Stimulated activated CD8-positive, alpha-beta memory T cell treated with anti-CD3 and anti-CD28 coated beads, Interleukin-7, amount 100 ng/mL, for 4 hours (primary cell): Measurements from ENCODE around the gene UPB1.
"Not testable (repeated sequence)": the region's sequence is repeated elsewhere in the genome, so short reads cannot be mapped to it uniquely, and the experiment has no call there.

ENCODE experiments used
- DNase-seq, 2 donors: peaks; one replicate each; pipeline ENCODE4 v3.0.0-alpha.2; 2020; ENCODE audit warnings: low read depth in 2 of 2

Gene UPB1

DNA sequence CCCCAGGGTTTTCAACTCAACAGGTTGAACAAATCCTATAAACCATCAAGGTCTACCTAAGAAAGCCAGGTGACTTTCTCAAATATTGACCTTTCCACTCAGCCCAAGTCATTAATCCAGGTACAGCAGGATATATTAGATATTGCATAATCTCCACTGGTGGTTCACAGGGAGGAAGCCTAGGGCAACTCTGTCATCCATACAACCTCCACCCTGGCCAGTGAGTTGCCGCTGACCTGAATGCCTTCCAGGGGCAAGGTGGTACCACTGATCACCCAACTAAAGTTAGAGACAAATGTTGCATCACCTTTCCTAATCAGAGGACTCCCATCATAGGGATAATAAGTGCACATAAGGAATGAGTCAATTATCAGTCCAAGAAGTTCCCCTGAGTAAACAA, 36.9 kb downstream of the UPB1 start:
- no peak for DNase-seq

DNA sequence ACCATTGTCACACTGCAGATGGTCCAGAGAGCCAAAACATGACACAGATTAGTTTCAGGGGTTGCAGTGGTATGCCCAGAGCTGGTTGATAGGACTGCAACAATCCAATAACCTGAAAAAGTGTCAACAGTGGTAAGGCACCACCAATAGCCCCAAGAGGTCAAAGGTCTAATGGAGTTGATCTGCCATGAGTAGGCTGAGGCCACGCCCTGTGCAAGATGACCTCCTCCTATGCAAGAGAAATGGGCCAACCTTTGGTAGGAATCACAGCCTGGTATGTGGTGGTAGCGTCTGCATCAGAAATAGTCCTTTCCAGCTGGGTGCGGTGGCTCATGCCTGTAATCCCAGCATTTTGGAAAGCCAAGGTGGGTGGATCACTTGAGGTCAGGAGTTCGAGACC, 40.2 kb downstream of the UPB1 start:
- no peak for DNase-seq

DNA sequence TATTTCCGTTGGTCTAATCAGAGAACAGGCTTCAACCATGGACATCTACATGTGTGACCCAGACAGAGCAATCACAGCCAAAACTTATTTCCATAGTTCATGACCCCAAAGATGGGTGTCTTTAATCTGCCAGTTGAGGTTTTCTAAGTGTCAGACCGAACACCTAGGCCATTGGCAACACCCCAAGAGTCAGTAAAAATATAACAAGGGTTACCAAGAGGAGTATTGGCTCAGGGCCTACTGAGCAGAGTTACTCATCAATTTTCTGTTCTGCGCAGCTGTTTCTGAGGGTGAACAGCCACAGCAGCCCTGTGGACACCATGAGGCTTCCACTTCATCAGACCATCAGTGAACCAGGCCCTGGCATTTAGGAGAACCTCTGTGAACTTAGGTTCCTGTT, 41.0 kb downstream of the UPB1 start:
- no peak for DNase-seq

DNA sequence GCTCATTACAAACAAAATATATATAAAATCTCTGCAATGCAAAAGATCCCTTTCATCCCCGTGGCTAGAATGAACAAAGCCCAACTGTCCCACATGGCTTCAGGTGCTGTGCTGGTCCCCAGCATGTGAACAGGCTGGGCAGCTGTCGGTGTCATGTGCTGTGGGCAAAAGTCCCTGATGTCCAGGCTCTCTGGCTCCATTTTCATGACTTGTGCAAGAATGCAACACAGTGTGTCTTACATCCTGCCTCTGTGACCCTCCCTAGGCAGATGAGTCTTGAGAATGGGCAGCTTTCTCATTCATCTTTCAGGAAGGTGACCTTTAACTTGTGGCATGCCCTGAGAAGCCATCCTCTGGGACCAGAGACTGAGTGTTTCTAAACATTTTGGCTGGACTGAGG, 45.3 kb downstream of the UPB1 start:
- DNase-seq, result no peak

- DNase-seq, result no peak
Observed at GRCh38 chr22:24541681-24542515, 46.8 kb downstream of the UPB1 start.

- DNase-seq, result no peak
Observed at GRCh38 chr22:24542641-24543040, 47.5 kb downstream of the UPB1 start.

DNA sequence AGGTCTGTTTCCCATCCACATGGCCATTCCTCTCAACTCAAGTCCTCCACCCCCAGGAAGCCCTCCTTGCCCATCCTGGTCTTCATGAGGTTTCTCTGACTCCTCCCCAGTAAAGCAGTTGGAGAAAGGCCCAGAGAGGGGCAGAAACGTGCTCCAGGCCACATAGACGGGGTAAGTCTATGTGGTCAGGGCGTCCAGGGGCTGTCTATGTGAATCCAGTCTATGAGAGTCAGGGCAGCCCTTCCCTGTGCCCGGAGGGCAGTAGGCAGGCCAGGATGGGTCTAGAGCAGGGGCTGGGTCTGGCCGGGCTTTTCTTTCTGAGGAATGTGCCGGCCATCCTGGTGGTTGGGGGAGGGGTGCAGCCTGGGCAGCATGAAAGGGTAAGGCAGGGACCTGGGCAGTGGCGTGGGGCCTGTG, 48.1 kb downstream of the UPB1 start:
- DNase-seq, result no peak

DNA sequence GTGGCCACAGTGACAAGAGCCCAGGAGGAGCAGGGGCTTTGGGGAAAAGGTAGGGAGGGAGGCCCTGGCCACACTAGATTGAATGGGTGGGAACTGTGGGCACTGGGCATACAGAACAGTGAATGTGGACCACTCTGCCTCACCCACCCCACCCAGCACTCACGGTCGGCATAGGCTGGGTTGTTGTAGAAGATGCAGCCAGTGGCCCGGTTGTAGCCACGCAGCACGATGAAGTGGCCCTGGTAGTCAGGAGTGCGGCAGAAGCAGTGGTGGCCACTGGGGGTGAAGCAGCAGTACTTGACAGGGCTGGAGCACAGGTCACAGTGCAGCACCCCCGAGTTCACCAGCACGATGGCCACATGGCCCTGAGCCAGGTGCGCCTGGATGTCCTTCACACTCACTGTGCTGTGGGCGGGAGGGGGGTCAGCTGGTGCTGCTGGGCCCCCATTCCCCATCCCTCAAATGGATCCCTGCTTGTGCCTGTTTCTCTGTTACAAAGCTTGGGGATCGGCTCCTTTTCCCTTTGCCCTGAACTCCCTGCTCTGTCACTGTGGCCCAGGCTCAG, 48.6 kb downstream of the UPB1 start:
- no peak for DNase-seq

DNA sequence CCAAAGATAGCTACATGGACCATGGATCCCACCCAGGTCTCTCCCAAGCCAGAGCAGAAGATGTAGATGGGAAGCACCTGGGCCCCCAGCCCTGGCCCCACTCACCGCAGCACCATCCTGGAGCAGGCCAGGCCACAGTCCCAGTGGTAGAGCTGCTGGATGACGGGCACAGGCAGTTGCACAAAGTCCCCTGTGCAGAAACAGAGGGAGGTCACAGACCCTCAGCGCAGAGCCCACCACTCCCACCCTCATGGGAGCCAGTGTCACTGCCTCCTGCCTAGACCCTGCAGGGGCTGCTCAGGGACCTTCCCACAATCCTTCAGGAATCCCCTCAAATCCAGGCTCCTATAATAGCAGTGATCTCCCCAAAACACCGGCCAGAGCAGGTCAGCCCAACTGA, 53.7 kb downstream of the UPB1 start:
- no peak for DNase-seq

- DNase-seq, result no peak
Observed at GRCh38 chr22:24550028-24550901, 55.1 kb downstream of the UPB1 start.

- DNase-seq, result no peak
Observed at GRCh38 chr22:24550902-24551435, 55.8 kb downstream of the UPB1 start.

DNA sequence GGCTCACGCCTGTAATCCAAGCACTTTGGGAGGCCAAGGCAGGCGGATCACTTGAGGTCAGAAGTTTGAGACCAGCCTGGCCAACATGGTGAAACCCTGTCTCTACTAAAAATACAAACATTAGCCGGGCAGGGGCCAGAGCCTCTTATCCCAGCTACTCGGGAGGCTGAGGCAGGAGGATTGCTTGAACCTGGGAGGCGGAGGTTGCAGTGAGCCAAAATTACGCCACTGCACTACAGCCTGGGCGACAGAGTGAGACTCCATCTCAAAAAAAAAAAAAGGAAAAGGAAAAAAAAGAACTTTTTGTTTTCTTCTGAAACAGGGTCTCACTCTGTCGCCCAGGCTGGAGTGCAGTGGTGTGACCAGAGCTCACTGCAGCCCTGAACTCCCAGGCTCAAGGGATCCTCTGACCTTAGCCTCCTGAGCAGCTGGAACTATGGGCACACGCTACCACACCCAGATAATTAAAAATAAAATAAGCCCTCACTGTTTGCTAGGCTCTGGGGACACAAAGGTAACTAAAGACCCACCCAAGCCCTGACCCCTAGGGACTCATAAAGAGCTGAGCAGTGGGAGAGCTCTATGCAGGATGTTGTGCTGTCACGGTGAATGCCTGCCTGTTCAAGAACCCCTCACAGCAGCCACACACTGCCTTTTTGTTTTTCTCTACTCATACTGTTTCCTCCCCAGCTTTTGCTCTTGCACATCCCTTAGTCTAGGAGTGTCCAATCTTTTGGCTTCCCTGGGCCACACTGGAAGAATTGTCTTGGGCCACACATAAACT, 57.6 kb downstream of the UPB1 start:
- not testable (repeated sequence) for DNase-seq

DNA sequence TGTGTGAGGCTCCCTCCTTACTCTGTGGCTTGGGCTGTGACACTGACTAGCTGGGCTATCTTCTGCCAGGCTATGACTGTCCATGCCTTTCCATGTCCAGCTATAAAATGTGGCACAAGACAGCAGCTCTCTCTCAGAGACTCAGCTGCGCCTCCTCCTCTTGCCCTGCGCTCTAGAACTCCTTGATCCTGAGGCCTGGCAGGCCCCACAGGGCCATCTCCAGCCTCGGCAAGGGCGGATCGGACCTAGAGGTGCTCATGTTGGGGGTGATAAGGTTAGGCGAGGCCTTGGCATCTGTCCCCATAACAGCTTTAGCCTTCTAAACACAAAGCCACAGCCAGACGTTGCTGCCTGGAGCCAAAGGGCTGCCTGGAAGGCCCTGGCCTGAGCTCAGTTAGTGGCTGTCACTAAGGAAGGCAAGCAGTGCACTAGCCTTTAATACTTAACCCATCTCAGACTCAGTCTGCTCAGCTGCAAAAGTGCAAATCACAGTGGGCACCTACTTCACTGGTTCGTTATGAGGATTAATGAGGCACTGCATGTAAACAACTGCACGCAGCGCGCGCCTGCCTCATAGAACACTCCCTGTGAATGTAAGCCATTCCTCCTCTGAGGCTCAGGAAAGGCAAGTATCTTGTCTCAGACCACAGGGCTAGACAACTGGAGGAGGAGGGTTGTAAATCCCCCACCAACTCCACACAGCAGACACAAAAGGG, 58.6 kb downstream of the UPB1 start:
- DNase-seq, result no peak

- peak in 1 of 2 donors; percentile 23 for DNase-seq
Observed at GRCh38 chr22:24554313-24555164, 59.4 kb downstream of the UPB1 start, which contains the start of gene GUCD1. GUCD1 (minus strand) TSS chr22:24555138; CDS start chr22:24554991, 147 bp downstream.

GRCh38 chr22:24555165-24556039, 60.3 kb downstream of the UPB1 start, which contains the start of gene SNRPD3:
SNRPD3 (plus strand) TSS chr22:24555999; CDS start chr22:24557675, 1,676 bp downstream.
- peak; percentile 99 for DNase-seq

GRCh38 chr22:24559471-24559870, 64.3 kb downstream of the UPB1 start:
- DNase-seq, result no peak

GRCh38 chr22:24563246-24563645, 68.1 kb downstream of the UPB1 start:
- no peak for DNase-seq

DNA sequence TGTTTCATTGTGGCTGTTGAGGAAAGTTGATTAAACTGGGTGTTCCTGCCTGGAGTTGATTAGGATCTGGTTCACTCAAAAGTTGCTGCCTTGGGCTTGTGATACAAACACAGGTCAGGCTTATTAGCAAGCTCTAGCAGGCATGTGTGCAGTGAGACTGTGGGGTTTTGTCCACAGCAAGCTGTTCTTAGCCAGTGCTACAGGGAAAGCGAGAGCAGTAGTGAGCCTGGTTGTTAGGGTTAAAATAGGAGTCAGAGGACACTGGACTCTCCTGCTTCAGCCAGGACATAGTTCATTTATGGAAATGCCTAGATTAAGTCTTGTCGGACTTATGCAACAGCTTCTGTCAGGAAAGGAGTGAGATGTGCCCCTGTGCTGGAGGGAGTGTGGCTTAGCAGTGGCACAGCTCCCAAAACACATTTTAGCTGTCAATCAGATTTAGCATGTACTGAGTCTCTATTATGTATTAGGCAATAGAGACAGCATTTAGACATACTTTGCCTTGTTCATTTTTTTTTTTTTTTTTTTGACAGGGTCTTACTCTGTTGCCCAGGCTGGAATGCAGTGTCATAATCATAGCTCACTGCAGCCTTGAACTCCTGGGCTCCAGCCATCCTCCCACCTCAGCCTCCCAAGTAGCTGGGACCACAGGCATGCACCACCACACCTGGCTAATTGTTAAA, 69.4 kb downstream of the UPB1 start:
- DNase-seq, result no peak
